SK-N-SH (cell line): ENCODE data around the gene MYH3. TPM values are rescaled to one million over a fixed set of nuclear protein-coding genes. Genes with fewer than 3 reads are reported as not detected.

Source experiments
- CTCF ChIA-PET: fragments of 300-600, 350-600 bp; formaldehyde crosslinking; extraction: SDS; loops from one replicate; lab custom pipeline; 2021; lab: Yijun Ruan, JAX
- POLR2A ChIA-PET: fragments of 350-600 bp; sonication (Branson Sonifier 250); formaldehyde crosslinking; extraction: SDS; loops from one replicate; lab custom pipeline; 2020; ENCODE audit warnings: antibody characterized with exemption, inconsistent platforms; lab: Yijun Ruan, JAX
- DNase-seq: peaks from one replicate; pipeline ENCODE4 v3.0.0; 2012
- H2AFZ ChIP-seq: fragments of 200-600 bp; sonication (generic); 2 replicates; pipeline ENCODE4 v1.8.1; 2016; ENCODE audit warnings: antibody characterized with exemption, mild to moderate bottlenecking, low read depth
- H3F3A ChIP-seq: fragments of 200-600 bp; sonication (generic); replicated peaks from 2 replicates; pipeline ENCODE3; 2016; ENCODE audit warnings: antibody characterized with exemption, mild to moderate bottlenecking; ENCODE audit not compliant: insufficient read depth
- H3K27ac ChIP-seq, 2 experiments: fragments of 200-500 bp in 1 of 2; fragments of 200-600 bp in 1 of 2; sonication (Bioruptor generic) in 1 of 2; sonication (generic), shearing (Covaris generic) in 1 of 2; 2 replicates each; pipeline versions ENCODE4 v1.5.1 to v1.6.1; 2014 to 2016; ENCODE audit warnings: low read depth in 2 of 2, inconsistent platforms in 1 of 2, low read length in 1 of 2, mild to moderate bottlenecking in 1 of 2, mixed read lengths in 1 of 2
- H3K27me3 ChIP-seq: fragments of 200-600 bp; sonication (generic), shearing (Covaris generic); 2 replicates; pipeline ENCODE4 v1.6.1; 2016; ENCODE audit warnings: mixed run types; ENCODE audit not compliant: insufficient read depth
- H3K36me3 ChIP-seq, 2 experiments: fragments of 200-500 bp in 1 of 2; fragments of 200-600 bp in 1 of 2; sonication (Bioruptor generic) in 1 of 2; sonication (generic) in 1 of 2; replicated peaks in 1 of 2; 2 replicates each; pipeline versions ENCODE3 to v1.5.1; 2014 to 2016; ENCODE audit warnings: low read length in 1 of 2, mild to moderate bottlenecking in 1 of 2; ENCODE audit not compliant: insufficient read depth in 2 of 2, control insufficient read depth in 1 of 2
- H3K4me1 ChIP-seq, 2 experiments: fragments of 200-500 bp in 1 of 2; fragments of 200-600 bp in 1 of 2; sonication (Bioruptor generic) in 1 of 2; sonication (generic), shearing (Covaris generic) in 1 of 2; 2 replicates each; pipeline versions ENCODE4 v1.5.1 to v1.6.1; 2014 to 2016; ENCODE audit warnings: low read depth in 1 of 2, low read length in 1 of 2, mixed run types in 1 of 2; ENCODE audit not compliant: insufficient read depth in 2 of 2, control insufficient read depth in 1 of 2
- H3K4me2 ChIP-seq: fragments of 200-600 bp; sonication (generic), shearing (Covaris generic); 2 replicates; pipeline ENCODE4 v1.6.1; 2017; ENCODE audit warnings: mixed run types
- H3K4me3 ChIP-seq, 2 experiments: fragments of 200-500 bp in 1 of 2; fragments of 200-600 bp in 1 of 2; sonication (Bioruptor generic) in 1 of 2; sonication (generic), shearing (Covaris generic) in 1 of 2; 2 replicates each; pipeline versions ENCODE4 v1.5.1 to v1.8.1; 2014 to 2016; ENCODE audit warnings: low read depth in 2 of 2, inconsistent platforms in 1 of 2, low read length in 1 of 2, mild to moderate bottlenecking in 1 of 2, mixed read lengths in 1 of 2, moderate library complexity in 1 of 2
- H3K79me2 ChIP-seq: fragments of 200-600 bp; sonication (generic); 2 replicates; pipeline ENCODE4 v1.8.1; 2017; ENCODE audit warnings: mild to moderate bottlenecking; ENCODE audit not compliant: insufficient read depth
- H3K9ac ChIP-seq: fragments of 200-600 bp; sonication (generic); 2 replicates; pipeline ENCODE4 v1.6.1; 2017; ENCODE audit warnings: mixed run types
- H3K9me2 ChIP-seq: fragments of 200-600 bp; sonication (generic); 2 replicates; pipeline ENCODE4 v1.6.1; 2017; ENCODE audit warnings: mixed run types
- H3K9me3 ChIP-seq: fragments of 200-600 bp; sonication (generic); 2 replicates; pipeline ENCODE4 v1.6.1; 2017; ENCODE audit warnings: mixed run types, mild to moderate bottlenecking, moderate library complexity
- H4K20me1 ChIP-seq: fragments of 200-600 bp; sonication (generic); 2 replicates; pipeline ENCODE4 v1.6.1; 2017; ENCODE audit warnings: mild to moderate bottlenecking, mixed run types; ENCODE audit not compliant: insufficient read depth
- CTCF ChIP-seq: fragments of 200-600 bp; sonication (generic); IDR thresholded peaks from 2 replicates; pipeline ENCODE4 v1.6.1; 2017; ENCODE audit warnings: antibody characterized with exemption, mild to moderate bottlenecking, moderate library complexity
- ELF1 ChIP-seq: IDR thresholded peaks from 2 replicates; pipeline ENCODE4 v1.4.0; 2012
- EZH2phosphoT487 ChIP-seq: fragments of 200-600 bp; sonication (generic); IDR thresholded peaks from 2 replicates; pipeline ENCODE4 v1.6.1; 2017; ENCODE audit warnings: low read depth, mixed run types, mild to moderate bottlenecking, antibody characterized with exemption, moderate library complexity, borderline replicate concordance
- FOSL2 ChIP-seq: IDR thresholded peaks from 2 replicates; pipeline ENCODE4 v1.4.0; 2012; ENCODE audit warnings: low read depth, mild to moderate bottlenecking, moderate library complexity, borderline replicate concordance
- FOXJ3 ChIP-seq: sonication (generic); formaldehyde crosslinking; IDR thresholded peaks from 2 replicates; pipeline ENCODE4 v1.5.1; 2020; ENCODE audit warnings: mild to moderate bottlenecking, missing genetic modification reagents
- GABPA ChIP-seq: IDR thresholded peaks from 2 replicates; pipeline ENCODE4 v1.4.0; 2012; ENCODE audit warnings: low read depth, mild to moderate bottlenecking
- GATA2 ChIP-seq: sonication (generic); formaldehyde crosslinking; IDR thresholded peaks from 2 replicates; pipeline ENCODE4 v1.5.0; 2020; ENCODE audit warnings: mild to moderate bottlenecking, missing genetic modification reagents
- IRF3 ChIP-seq: fragments of 150-350 bp; IDR thresholded peaks from 2 replicates; pipeline ENCODE4 v1.6.1; 2016; ENCODE audit warnings: mild to moderate bottlenecking, low read depth, low read length
- MEF2A ChIP-seq: IDR thresholded peaks from 2 replicates; pipeline ENCODE4 v1.4.0; 2012; ENCODE audit warnings: low read depth, borderline replicate concordance
- MXI1 ChIP-seq: IDR thresholded peaks from 2 replicates; pipeline ENCODE4 v1.6.1; 2012; ENCODE audit warnings: mild to moderate bottlenecking, low read depth, low read length, improper control_type of control experiment
- NFIC ChIP-seq: IDR thresholded peaks from 2 replicates; pipeline ENCODE4 v1.4.0; 2012; ENCODE audit warnings: borderline replicate concordance
- NRF1 ChIP-seq: IDR thresholded peaks from 2 replicates; pipeline ENCODE4 v1.6.1; 2012; ENCODE audit warnings: low read depth, mild to moderate bottlenecking, low read length
- RCOR1 ChIP-seq: fragments of 150-350 bp; IDR thresholded peaks from 2 replicates; pipeline ENCODE4 v1.6.1; 2017; ENCODE audit warnings: antibody characterized with exemption, low read length
- REST ChIP-seq: IDR thresholded peaks from 2 replicates; pipeline ENCODE4 v1.6.1; 2012; ENCODE audit warnings: mild to moderate bottlenecking, low read depth, low read length, moderate library complexity
- USF2 ChIP-seq: fragments of 150-350 bp; IDR thresholded peaks from 2 replicates; pipeline ENCODE4 v1.6.1; 2017; ENCODE audit warnings: antibody characterized with exemption, low read length, low read depth, borderline replicate concordance
- WGBS: methylation state at CpG from one replicate; pipeline ENCODE4 v1.1.6; 2017; ENCODE audit warnings: low lambda C conversion rate; 5-methylcytosine and 5-hydroxymethylcytosine counted together
- polyA plus RNA-seq, 3 experiments: library from polyadenylated mRNA; depleted of rRNA; stranded (reverse); fragments of >200 nt; gene quantifications; 2 replicates each; pipeline ENCODE4 v1.2.3, GENCODE V29; 2012
- TF ChIP-seq, protein P1 (sequence below): IDR thresholded peaks from 2 replicates; pipeline ENCODE4 v1.4.0; 2012; ENCODE audit warnings: low read depth
- TF ChIP-seq, protein P2 (sequence below): IDR thresholded peaks from 2 replicates; pipeline ENCODE4 v1.4.0; 2012; ENCODE audit warnings: low read depth, borderline replicate concordance

The MYH3 gene
- polyA plus RNA-seq, 1 of the 3 experiments (the other 2 are of a cell fraction): 2.7 TPM

DNA sequence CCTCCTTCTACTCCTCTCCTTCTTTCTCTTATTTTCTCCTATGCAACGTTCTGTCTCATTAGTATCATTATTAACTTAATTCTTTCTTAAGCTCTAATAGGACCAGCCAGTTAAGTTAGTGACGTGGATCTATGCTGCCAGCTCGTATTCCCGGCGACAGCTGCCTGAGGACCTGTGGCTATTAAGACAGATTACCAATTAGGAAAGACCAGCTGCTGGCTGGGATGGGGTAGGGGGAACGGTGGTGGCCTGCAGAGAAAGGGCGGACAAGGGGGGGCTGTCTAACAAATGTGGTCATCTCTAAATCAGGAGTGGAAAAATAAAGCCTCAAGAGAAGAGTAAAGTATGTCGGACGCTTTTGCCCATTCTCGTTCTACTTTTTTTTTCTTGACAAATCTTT, 770 bp upstream of the MYH3 start:
- Histone ChIP-seq H4K20me1 (no peaks in the 10 kb centered on the region), H3K27me3 (no peaks in the 10 kb centered on the region), H3F3A (no peaks in the 10 kb centered on the region), H3K9me3 (no peaks in the 10 kb centered on the region), H3K9me2 (no peaks in the 10 kb centered on the region), H3K27ac (no peak overlapping the region), H2AFZ (no peak overlapping the region), H3K4me1 (peaks cover 0 to 4% of the 10 kb centered on the region in 2 experiments; a peak in 1 of 4 replicates), H3K36me3 (no peaks in the 10 kb centered on the region), H3K9ac (no peak overlapping the region), H3K4me3 (no peak overlapping the region), H3K79me2 (no peaks in the 10 kb centered on the region), H3K4me2 (no peak overlapping the region)
- peak; percentile 35 for DNase-seq
- TF ChIP-seq IRF3 (no peak), MXI1 (no peak), GATA2 (CRISPR knock-in tag) (no peak), NRF1 (no peak), USF2 (no peak), REST (no peak), MEF2A (no peak), CTCF (no peak), EZH2phosphoT487 (no peak), NFIC (no peak), FOSL2 (no peak), FOXJ3 (no peak), GABPA (no peak), RCOR1 (no peak), ELF1 (no peak)
- TF ChIP-seq, protein P1, sequence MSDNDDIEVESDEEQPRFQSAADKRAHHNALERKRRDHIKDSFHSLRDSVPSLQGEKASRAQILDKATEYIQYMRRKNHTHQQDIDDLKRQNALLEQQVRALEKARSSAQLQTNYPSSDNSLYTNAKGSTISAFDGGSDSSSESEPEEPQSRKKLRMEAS: no peak
- TF ChIP-seq, protein P2, sequence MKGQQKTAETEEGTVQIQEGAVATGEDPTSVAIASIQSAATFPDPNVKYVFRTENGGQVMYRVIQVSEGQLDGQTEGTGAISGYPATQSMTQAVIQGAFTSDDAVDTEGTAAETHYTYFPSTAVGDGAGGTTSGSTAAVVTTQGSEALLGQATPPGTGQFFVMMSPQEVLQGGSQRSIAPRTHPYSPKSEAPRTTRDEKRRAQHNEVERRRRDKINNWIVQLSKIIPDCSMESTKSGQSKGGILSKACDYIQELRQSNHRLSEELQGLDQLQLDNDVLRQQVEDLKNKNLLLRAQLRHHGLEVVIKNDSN: no peak
- POLR2A ChIA-PET: no interaction called here
- 69% methylated on average over 10 of the region's 10 CpGs for WGBS
- CTCF ChIA-PET: interaction anchor here (0.7 to 5.0 kb wide), 4 partner anchors 12 to 51 kb away, joined by 3 to 38 read pairs (median 4); no protein-coding TSS in a partner anchor
